HG02973 (cell line): ENCODE results near the gene NUDT5.

ENCODE experiments used
- ATAC-seq: cut with Tn5 transposase; IDR thresholded peaks from one replicate; pipeline ENCODE4 v1.9.1; 2021; ENCODE audit warnings: moderate library complexity; ENCODE audit not compliant: unreplicated experiment

NUDT5 gene

DNA sequence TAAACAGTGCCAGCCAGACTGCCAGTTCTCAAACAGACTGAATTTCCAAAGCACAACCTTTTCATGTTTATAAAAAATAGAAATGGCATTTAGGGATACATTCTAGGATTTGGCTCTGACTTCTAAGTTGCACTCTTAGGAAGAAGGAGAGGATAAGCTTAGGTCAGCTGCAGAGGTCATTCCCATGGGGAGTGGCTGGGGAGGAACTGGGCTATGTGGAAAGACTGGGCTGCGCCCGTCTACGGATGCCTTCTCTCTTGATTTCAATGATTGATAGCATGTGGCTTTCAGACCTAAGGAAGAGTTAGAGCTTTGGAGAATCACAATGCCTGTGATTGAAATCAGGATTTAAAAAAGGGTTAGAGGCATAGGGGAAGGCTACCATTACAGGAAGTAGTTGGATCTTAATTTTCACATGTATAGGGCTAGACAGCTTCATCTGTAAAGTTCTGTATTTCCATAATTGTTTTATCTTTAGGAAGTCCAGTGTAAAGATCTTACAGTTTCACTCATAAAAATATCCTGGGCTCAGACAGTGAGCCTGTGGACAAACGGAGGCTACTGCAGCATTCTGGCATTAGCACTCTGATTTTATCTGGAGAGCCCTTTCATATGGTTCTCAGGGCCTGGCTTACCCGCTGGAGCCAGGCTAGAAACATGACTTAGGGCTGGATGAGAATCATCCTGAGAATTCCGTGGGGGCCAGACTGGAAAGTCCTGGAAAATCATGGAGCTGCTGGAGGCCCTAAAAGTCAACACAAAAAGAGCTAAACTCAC lies 29.5 kb downstream of the NUDT5 start:
- ATAC-seq = no peak

DNA sequence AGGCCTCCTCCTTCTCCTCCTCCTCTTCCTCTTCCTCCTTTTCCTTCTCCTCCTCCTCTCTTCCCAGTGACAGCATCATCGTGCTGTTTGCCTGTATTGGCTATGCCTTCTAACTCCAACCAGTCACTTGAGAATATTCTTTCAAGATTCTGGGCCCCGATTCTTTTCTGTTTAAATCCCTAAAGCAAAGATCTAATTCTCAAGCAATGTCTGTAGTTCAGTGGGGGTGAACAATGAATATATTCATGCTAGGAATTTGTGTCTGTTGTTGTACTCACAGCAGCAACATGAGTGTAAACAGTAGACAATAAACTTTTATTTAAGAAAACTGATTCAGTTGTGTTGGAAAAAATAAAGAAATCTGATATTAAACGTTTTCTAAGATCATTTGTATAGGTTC lies 30.7 kb downstream of the NUDT5 start:
- no peak for ATAC-seq

DNA sequence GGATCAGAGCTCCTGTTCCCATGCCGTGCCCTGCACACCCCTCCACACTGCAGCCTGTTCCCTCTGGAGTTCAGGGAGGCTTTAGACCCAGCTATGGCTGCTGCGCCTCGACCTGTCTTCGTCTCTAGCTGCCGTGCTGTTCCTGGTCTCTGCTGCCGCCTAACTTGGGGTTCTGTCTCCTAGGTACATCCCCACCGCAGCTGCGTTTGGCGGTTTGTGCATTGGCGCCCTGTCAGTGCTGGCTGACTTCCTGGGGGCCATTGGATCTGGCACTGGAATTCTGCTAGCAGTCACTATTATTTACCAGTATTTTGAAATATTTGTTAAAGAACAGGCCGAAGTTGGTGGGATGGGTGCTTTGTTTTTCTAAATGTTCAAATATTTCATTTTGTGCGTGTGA lies 31.6 kb downstream of the NUDT5 start:
- ATAC-seq = no peak

DNA sequence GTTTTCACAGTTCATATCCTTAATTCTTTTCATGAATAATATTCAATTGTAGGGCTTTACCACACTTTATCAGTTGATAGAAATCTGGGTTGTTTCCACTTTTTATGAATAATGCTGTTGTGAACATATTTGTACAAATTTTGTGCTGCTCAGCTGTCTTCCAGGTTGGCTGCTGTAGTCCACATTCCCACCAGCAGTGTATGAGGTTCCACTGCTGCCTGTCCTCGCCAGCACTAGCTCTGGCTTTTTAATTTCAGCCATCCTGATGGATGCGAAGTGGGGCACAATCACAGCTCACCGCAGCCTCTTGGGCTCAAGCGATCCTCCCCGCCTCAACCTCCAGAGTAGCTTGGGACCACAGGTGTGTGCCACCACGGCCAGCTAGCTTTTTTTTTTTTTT lies 32.8 kb downstream of the NUDT5 start:
- no peak for ATAC-seq

DNA sequence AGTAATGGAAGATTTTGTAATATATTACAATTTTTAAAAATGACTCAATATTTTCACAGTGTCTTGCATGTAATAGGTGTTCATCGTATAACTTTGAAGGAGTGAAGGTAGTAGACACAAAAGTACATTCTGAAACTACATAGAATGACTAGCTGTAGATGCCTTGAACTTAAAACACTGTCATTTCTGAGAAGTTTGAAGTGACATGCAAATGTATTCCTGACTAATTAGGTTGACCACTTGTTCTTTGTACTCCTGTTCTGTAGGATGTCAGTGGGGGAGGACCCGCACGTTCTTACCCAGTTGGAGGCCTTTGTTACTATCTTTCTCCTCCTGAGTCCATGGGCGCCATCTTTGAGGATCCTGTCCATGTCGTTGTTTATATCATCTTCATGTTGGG lies 35.0 kb downstream of the NUDT5 start:
- no peak for ATAC-seq

DNA sequence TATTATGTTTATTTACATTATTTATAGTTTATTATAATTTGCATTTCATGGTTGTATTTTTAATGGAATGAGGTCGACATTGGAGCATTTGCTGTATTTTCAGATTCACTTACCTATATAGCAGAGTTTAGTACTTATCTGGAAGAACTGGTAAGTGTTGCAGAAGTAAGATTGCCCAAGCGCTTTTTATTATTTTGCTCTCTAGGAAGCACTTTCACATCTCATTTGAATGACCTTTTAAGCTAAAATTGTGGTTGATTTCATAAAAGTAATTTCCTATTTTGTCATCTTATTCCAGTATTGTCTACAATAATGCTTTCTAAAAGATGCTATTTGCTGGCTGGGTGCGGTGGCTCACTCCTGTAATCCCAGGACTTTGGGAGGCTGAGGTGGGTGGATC lies 37.6 kb downstream of the NUDT5 start:
- no peak for ATAC-seq

DNA sequence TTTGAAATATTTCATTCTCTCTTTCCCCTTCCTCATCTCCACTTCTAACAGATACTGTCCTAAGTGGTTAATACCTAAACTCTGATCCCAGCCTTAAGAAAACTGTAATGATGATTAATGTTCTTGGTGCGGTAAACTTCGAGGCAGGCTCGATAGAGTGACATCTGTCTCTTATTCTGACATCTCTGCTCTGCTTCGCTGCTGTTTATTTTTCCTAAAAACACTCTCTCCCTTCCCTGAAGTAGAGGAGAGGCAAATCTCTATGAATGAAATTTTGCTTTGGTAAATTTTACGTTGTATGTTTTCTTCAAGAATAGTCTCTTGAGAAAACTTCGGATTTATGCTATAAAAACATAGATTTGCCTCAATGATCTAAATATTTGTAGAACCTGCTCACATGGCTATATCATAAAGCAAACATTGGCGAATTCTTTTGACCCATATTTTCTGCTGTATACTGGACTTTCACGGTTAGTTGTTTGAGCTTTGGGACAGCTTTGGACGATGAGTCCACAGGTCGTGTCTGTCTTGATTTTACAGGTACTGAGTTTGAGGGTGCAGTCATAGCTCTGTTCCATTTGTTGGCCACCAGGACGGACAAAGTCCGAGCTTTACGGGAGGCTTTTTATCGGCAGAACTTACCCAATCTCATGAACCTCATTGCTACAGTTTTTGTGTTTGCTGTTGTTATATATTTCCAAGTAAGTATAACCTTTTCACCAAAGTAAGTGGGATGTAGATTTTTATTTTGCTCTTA lies 39.1 kb downstream of the NUDT5 start:
- no peak for ATAC-seq

DNA sequence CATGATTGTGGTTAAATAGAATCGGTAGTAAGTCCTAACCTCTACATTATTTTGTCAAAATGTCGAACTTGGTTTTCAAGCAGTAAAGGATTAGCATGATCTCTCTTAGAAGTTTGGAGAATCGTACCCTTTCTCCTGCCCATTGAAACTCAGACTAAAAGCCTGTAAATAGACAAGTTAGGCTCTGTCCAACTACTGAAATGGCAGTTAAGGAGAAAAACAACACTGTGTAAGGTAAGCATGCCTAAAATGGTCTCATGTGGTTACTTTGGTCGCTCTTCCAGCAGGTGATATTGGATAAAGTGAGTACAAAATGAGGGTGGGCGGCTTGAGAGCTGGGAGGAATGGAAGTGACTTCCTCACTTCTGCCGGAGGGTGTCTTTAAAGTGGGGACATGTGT lies 41.2 kb downstream of the NUDT5 start:
- no peak for ATAC-seq

DNA sequence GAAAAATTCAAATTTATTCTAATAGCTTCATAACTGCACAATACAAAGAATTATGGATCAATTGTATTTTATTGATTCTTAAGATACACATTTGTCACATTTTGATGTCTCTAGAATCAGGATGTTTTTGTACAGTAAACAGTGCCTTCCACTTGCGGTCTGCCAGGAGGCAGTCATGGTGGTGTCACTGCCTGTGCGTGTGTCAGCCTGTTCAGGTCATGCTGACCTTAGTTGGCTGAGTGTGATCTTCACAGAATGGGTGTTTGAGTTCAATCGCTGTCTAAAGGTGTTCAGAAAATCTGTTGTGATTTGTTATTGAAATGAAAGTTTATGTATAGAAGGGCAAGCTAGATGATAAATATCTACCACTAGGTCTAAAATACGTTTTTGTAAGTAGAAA lies 45.5 kb downstream of the NUDT5 start:
- no peak for ATAC-seq

DNA sequence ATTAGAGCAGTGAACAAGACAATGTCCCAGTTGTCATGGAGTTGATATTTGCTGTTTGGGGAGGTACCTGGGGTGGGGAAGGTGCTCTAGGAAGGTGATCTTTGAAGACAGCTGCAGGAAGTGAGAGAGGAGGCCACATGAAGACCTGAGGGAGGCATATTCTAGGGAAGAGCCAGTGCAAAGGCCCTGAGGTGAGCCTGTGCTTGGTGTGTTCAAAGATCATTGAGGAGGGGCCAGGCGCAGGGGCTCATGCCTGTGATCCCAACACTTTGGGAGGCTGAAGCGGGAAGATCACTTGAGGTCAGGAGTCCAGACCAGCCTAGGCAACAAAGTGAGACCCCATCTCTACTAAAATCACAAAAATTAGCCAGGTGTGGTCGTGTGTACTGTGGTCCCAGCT lies 51.2 kb downstream of the NUDT5 start:
- no peak for ATAC-seq

DNA sequence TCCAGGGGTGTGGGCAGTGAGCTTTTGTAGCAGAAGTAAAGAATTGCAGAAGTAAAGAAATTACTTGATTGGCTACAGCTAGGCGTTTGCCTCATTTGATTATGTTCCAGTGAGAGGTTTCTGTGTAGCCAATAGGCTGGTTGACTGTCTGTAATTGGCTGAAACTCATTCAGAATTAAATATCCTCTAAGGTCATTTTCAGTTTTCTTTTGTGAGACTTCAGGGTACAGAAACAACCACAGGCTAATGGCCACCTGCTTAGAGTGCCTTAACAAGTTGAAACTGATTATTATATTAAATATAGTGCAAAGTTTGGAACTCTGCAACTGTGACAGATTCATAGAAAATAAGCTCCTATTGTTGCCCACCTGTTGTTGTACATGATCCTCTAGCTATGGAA lies 55.7 kb downstream of the NUDT5 start:
- no peak for ATAC-seq

DNA sequence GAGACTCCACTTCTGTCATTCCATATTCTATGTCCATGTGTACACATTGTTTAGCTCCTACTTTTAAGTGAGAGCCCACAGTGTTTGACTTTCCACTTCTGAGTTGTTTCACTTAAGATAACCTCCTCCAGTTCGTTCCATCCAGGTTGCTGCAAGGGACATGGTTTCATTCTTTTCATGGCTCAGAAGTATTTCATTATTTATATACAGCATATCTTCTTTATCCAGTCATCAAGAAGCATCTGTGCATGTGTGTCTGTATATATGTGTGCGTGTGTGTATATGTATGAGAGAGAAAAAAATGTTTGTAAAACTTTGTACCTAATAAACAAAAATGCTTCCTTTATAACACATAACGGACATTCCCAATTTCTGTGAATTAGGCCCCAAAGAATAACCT lies 60.1 kb downstream of the NUDT5 start:
- ATAC-seq = no peak

DNA sequence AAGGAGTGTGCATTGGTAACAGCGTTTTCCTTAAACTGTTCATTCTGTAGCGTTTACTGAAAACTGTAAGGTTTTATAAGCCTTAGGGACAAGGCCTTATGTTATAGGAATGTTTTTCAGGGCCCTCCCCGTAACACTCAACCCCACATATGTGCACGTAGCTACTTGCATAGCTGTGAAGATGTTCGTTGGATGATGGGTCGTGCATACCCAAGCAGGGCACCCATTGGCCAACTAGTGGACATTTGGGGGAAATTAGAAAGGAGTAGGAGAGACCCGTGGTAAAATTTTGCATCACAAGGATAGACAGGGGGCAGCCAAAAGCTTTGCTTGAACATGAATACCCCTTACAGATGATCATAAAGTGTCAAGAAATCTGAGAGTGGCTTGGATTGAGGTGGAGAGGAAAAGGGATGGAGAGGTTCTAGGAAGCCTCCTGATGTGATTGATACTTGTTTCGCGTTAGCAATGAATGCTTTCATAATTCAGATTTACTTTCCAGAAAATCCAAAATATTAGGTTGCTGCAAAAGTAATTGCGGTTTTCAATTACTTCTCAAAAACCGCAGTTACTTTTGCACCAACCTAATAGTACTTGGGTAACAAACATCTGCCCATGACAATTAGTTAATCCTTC lies 65.3 kb downstream of the NUDT5 start:
- ATAC-seq = peak; percentile 31

DNA sequence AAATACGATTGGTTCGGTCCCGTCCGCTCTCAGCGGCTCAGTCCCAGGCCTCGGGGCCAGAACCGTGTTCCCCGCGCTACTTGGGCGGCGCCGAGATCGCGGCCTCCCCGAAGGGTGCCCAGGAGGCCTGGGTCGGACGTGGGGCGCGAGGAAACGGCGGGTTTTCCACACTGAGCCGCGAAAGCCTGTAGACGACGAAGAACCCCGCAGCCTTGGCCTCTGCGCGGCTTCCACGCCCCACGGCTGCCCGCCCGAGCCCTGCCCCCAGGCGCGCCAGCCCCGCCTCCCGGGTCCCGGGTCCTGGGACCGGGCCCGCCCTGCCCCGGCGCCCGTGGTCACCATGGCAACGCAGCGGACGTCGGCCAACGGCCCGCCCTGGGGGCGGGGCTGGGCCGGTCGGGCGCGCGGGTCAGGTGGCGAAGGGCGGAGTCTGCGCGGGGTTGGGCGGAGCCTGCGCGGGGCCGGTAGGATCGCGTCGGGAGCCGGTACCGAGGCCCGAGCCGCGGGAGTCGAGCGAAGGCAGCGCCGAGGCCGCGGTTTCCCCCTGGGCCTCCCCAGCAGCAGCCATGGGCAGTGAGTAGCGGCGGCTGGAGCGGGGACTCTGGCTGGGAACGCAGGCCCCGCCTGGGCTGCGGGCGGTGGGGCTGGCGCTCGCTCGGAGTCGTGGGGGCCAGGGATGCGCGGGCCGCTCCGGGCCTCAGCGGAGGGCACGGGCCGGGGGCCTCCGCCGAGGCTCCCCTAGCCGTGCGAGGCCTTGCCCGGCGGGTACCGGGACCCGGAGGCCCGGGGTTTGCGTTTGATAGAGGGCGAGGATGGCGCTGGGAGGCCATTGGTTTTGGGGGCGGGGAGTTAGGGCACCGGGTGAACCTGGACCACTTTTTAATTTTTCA lies 66.2 kb downstream of the NUDT5 start, which contains the start of gene SEC61A2:
SEC61A2 (plus strand) TSS at position 456 of the 890 bp plus-strand sequence; CDS start at position 567, 111 bp downstream.
- ATAC-seq = peak; percentile 86

DNA sequence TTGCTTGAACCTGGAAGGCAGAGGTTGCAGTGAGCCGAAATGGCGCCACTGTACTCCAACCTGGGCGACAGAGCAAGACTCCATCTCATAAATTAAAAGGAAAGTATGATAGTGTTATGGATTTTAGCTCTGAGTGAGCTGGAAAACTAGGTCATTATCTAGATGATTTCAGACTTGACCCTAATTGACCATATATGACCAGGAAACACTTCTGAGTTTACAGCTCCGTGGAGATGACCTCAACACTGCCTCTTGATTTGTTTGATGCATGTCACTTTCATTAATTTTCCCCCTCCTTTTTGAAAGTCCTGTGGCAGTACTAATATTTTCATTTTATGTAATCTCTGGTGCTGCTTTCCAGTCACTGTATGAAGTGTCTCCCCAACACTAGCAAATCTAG lies 74.0 kb downstream of the NUDT5 start:
- ATAC-seq = no peak
